GM21360 (cell line): ENCODE measurements around the gene AIFM2.

ENCODE experiments used
- ATAC-seq: cut with Tn5 transposase; IDR thresholded peaks from one replicate; pipeline ENCODE4 v1.9.1; 2021; ENCODE audit warnings: mild to moderate bottlenecking, moderate library complexity; ENCODE audit not compliant: unreplicated experiment

The AIFM2 gene

DNA sequence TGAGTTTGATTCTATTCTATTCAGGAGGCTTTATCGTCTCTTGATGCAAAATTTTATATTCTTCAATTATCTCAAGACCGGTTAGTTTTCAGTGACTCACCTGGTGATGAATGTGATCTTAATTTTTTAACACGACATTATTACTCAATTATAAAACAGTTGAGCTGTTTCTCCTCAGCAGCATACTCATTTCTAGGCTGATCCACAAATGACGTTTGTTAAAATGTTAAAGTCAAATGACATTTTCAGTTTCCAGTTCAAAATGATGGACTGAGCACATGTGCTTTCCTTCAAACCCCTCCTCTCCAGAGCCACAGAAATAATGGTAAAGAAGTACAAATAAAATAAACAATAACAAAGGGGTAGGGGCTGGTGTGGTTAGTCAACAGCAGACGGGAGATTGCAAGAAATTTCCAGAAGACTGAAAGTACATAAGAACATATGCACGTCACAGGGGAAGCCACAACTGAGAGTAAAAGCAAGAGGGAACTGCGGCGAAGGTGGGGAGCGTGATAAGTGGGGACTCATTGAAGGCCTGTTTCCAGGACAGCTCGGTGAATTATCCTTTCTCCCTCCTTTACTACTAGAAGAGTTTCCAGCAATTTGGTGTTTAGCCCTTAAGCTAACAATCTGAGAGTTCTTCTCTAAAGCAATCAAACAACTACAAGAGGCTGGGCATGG is 69.1 kb downstream of the AIFM2 start:
- no peak for ATAC-seq
